Mesendoderm (in vitro differentiated cells): ENCODE measurements around the gene SRPK2.

ENCODE experiments used
- DNase-seq: peaks from one replicate; pipeline ENCODE4 v3.0.0; 2013
- H2AK5ac ChIP-seq: 2 replicates; pipeline ENCODE4 v1.6.1; 2013; ENCODE audit warnings: low read length, inconsistent platforms
- H2BK120ac ChIP-seq: 2 replicates; pipeline ENCODE4 v1.6.1; 2013; ENCODE audit warnings: low read depth, mild to moderate bottlenecking, low read length, moderate library complexity, mixed read lengths
- H2BK15ac ChIP-seq: replicated peaks from 2 replicates; pipeline ENCODE4 v1.6.1; 2013; ENCODE audit warnings: low read depth, mild to moderate bottlenecking, moderate library complexity
- H2BK5ac ChIP-seq: 2 replicates; pipeline ENCODE4 v1.6.1; 2013; ENCODE audit warnings: low read length, inconsistent platforms
- H3K18ac ChIP-seq: 2 replicates; pipeline ENCODE4 v1.6.1; 2013; ENCODE audit warnings: mild to moderate bottlenecking, low read length, mixed read lengths
- H3K23ac ChIP-seq: one replicate; pipeline ENCODE4 v1.6.1; 2013; ENCODE audit warnings: low read length
- H3K27ac ChIP-seq: 2 replicates; pipeline ENCODE4 v1.5.1; 2013; ENCODE audit warnings: low read depth, mild to moderate bottlenecking, inconsistent platforms, low read length, moderate library complexity
- H3K27me3 ChIP-seq: 2 replicates; pipeline ENCODE4 v1.6.1; 2013; ENCODE audit warnings: low read length, control low read depth, mild to moderate bottlenecking, inconsistent platforms; ENCODE audit not compliant: insufficient read depth, poor library complexity
- H3K36me3 ChIP-seq: 2 replicates; pipeline ENCODE4 v1.6.1; 2013; ENCODE audit warnings: low read length, inconsistent platforms; ENCODE audit not compliant: control insufficient read depth, insufficient read depth
- H3K4ac ChIP-seq: one replicate; pipeline ENCODE4 v1.6.1; 2013; ENCODE audit warnings: low read depth, mild to moderate bottlenecking, low read length, moderate library complexity
- H3K4me1 ChIP-seq: 2 replicates; pipeline ENCODE4 v1.6.1; 2013; ENCODE audit warnings: low read depth, low read length, inconsistent platforms; ENCODE audit not compliant: control insufficient read depth
- H3K4me2 ChIP-seq: 2 replicates; pipeline ENCODE4 v1.6.1; 2013; ENCODE audit warnings: low read length
- H3K4me3 ChIP-seq: 2 replicates; pipeline ENCODE4 v1.5.1; 2013; ENCODE audit warnings: mild to moderate bottlenecking, low read length
- H3K56ac ChIP-seq: one replicate; pipeline ENCODE4 v1.6.1; 2013; ENCODE audit warnings: low read length
- H3K79me1 ChIP-seq: 2 replicates; pipeline ENCODE4 v1.6.1; 2013; ENCODE audit warnings: low read length, inconsistent platforms
- H3K79me2 ChIP-seq: 2 replicates; pipeline ENCODE4 v1.6.1; 2013; ENCODE audit warnings: mild to moderate bottlenecking, low read length; ENCODE audit not compliant: control insufficient read depth, insufficient read depth
- H3K9ac ChIP-seq: 2 replicates; pipeline ENCODE4 v1.6.1; 2013; ENCODE audit warnings: low read length, inconsistent platforms
- H4K5ac ChIP-seq: one replicate; pipeline ENCODE4 v1.6.1; 2013; ENCODE audit warnings: low read length
- H4K8ac ChIP-seq: one replicate; pipeline ENCODE4 v1.6.1; 2013; ENCODE audit warnings: low read depth, mild to moderate bottlenecking, control low read depth, low read length, moderate library complexity
- WGBS: extraction: QIAGEN DNeasy Blood & Tissue Kit; methylation state at CpG from one replicate; pipeline ENCODE4 v1.1.7; 2013; ENCODE audit warnings: low lambda C conversion rate, missing lambda C conversion rate; ENCODE audit not compliant: insufficient coverage; ENCODE audit errors: extremely low coverage; 5-methylcytosine and 5-hydroxymethylcytosine counted together

Gene SRPK2

GRCh38 chr7:105112440-105113418 lies 276.0 kb downstream of the SRPK2 start:
- H3K36me3 ChIP-seq, result peaks cover 15% of the 10 kb centered on the region

GRCh38 chr7:105107458-105107857 lies 281.3 kb downstream of the SRPK2 start:
- peaks cover 16% of the 10 kb centered on the region for H3K36me3 ChIP-seq
- no peak overlapping the region for H2BK120ac ChIP-seq
- no peak for DNase-seq
- H3K56ac ChIP-seq, result no peak overlapping the region
- no peak overlapping the region for H3K4me2 ChIP-seq
- H4K8ac ChIP-seq, result no peak overlapping the region
- no peak overlapping the region for H3K18ac ChIP-seq
- H3K4ac ChIP-seq, result no peak overlapping the region
- H2BK15ac ChIP-seq, result no peak overlapping the region
- no peak overlapping the region for H2BK5ac ChIP-seq
- H3K27ac ChIP-seq, result no peak overlapping the region
- H3K4me3 ChIP-seq, result no peak overlapping the region
- H3K27me3 ChIP-seq, result no peaks in the 10 kb centered on the region
- H2AK5ac ChIP-seq, result no peak overlapping the region
- peaks cover 1% of the 10 kb centered on the region for H3K79me1 ChIP-seq
- no peak overlapping the region for H4K5ac ChIP-seq
- no peak overlapping the region for H3K9ac ChIP-seq
- H3K4me1 ChIP-seq, result no peaks in the 10 kb centered on the region
- H3K23ac ChIP-seq, result no peak overlapping the region
- H3K79me2 ChIP-seq, result peaks cover 1% of the 10 kb centered on the region
- no CpG with 5 or more reads among the region's 9 CpGs for WGBS

More at GRCh38 chr7:105112440-105113418, 276.0 kb downstream of the SRPK2 start:
- Histone ChIP-seq H4K8ac (no peak overlapping the region), H3K4me2 (no peak overlapping the region), H3K4ac (no peak overlapping the region), H3K56ac (no peak overlapping the region), H3K4me3 (no peak overlapping the region), H3K23ac (no peak overlapping the region), H2BK5ac (no peak overlapping the region), H2AK5ac (no peak overlapping the region), H4K5ac (no peak overlapping the region), H3K4me1 (no peaks in the 10 kb centered on the region), H3K79me2 (peaks cover 1% of the 10 kb centered on the region), H3K27me3 (no peaks in the 10 kb centered on the region), H2BK15ac (no peak overlapping the region), H3K27ac (no peak overlapping the region), H3K79me1 (peaks cover 2% of the 10 kb centered on the region), H2BK120ac (no peak overlapping the region), H3K18ac (no peak overlapping the region), H3K9ac (no peak overlapping the region)
- no peak for DNase-seq
- no CpG with 5 or more reads among the region's 11 CpGs for WGBS

GRCh38 chr7:105106473-105106872 lies 282.2 kb downstream of the SRPK2 start:
- Histone ChIP-seq H4K8ac (no peak overlapping the region), H3K27ac (no peak overlapping the region), H3K27me3 (no peaks in the 10 kb centered on the region), H3K79me2 (no peaks in the 10 kb centered on the region), H3K36me3 (peaks cover 8% of the 10 kb centered on the region), H3K4me2 (no peak overlapping the region), H2BK5ac (no peak overlapping the region), H3K23ac (no peak overlapping the region), H3K4me3 (no peak overlapping the region), H3K79me1 (no peaks in the 10 kb centered on the region), H2BK120ac (no peak overlapping the region), H4K5ac (no peak overlapping the region), H3K56ac (no peak overlapping the region), H2AK5ac (no peak overlapping the region), H3K4me1 (no peaks in the 10 kb centered on the region), H3K4ac (no peak overlapping the region), H3K9ac (no peak overlapping the region), H3K18ac (no peak overlapping the region), H2BK15ac (no peak overlapping the region)
- DNase-seq, result peak; percentile 22
- WGBS, result 100% methylated on average over 3 of the region's 6 CpGs

- Histone ChIP-seq H3K36me3 (peaks cover 8% of the 10 kb centered on the region), H3K27me3 (no peaks in the 10 kb centered on the region)
Measured at GRCh38 chr7:105105579-105105978, 283.1 kb downstream of the SRPK2 start.

GRCh38 chr7:105102557-105103352 lies 286.0 kb downstream of the SRPK2 start:
- Histone ChIP-seq H4K5ac (no peak overlapping the region), H3K79me2 (no peaks in the 10 kb centered on the region), H3K4me3 (no peak overlapping the region), H3K36me3 (peaks cover 3% of the 10 kb centered on the region), H3K18ac (no peak overlapping the region), H3K79me1 (no peaks in the 10 kb centered on the region), H2BK120ac (no peak overlapping the region), H4K8ac (no peak overlapping the region), H2BK15ac (no peak overlapping the region), H3K4me1 (no peaks in the 10 kb centered on the region), H2AK5ac (no peak overlapping the region), H3K9ac (no peak overlapping the region), H3K56ac (no peak overlapping the region), H3K4ac (no peak overlapping the region), H3K4me2 (no peak overlapping the region), H3K27ac (no peak overlapping the region), H3K23ac (no peak overlapping the region), H2BK5ac (no peak overlapping the region), H3K27me3 (no peaks in the 10 kb centered on the region)
- no peak for DNase-seq
- WGBS, result no CpG with 5 or more reads among the region's 4 CpGs

More at GRCh38 chr7:105105579-105105978, 283.1 kb downstream of the SRPK2 start:
- Histone ChIP-seq H4K5ac (no peak overlapping the region), H3K27ac (no peak overlapping the region), H3K4me3 (no peak overlapping the region), H3K79me2 (no peaks in the 10 kb centered on the region), H2AK5ac (no peak overlapping the region), H3K79me1 (no peaks in the 10 kb centered on the region), H3K56ac (no peak overlapping the region), H3K4me2 (no peak overlapping the region), H3K18ac (no peak overlapping the region), H3K23ac (no peak overlapping the region), H3K4me1 (no peaks in the 10 kb centered on the region), H4K8ac (no peak overlapping the region), H2BK5ac (no peak overlapping the region), H3K4ac (no peak overlapping the region), H2BK15ac (no peak overlapping the region), H2BK120ac (no peak overlapping the region), H3K9ac (no peak overlapping the region)
- no CpG with 5 or more reads among the region's 2 CpGs for WGBS
- no peak for DNase-seq
